Right lobe of liver (tissue), 6 donors: ENCODE measurements around the gene SLC38A1. TPM values are rescaled to one million over a fixed set of nuclear protein-coding genes. Genes with fewer than 3 reads are reported as not detected.

Experiments used
- ATAC-seq, 4 donors: fragments of 200-7000 bp; cut with Tn5 transposase; one replicate each; pipeline ENCODE4 v1.9.1; 2020; ENCODE audit warnings: mild to moderate bottlenecking in 4 of 4, moderate library complexity in 4 of 4
- DNase-seq, 3 donors: peaks; one replicate each; pipeline ENCODE4 v3.0.0-alpha.2; 2020
- H3K27ac ChIP-seq, 3 donors: fragments of 200-600 bp; one replicate each; pipeline ENCODE4 v1.8.0; 2022
- H3K27me3 ChIP-seq, 2 donors: fragments of 200-600 bp; one replicate each; pipeline ENCODE4 v1.8.0; 2022
- H3K36me3 ChIP-seq, 4 donors: fragments of 200-600 bp; sonication (generic) in 1 of 4; one replicate each; pipeline versions ENCODE4 v1.5.1 to v1.8.0; 2017 to 2022; ENCODE audit warnings: control low read depth in 1 of 4
- H3K4me1 ChIP-seq, 4 donors: fragments of 200-600 bp; sonication (generic) in 1 of 4; one replicate each; pipeline versions ENCODE4 v1.5.1 to v1.8.0; 2017 to 2022; ENCODE audit warnings: control low read depth in 1 of 4
- H3K4me3 ChIP-seq, 3 donors: fragments of 200-600 bp; one replicate each; pipeline ENCODE4 v1.8.0; 2022
- H3K9me3 ChIP-seq, 4 donors: fragments of 200-600 bp; sonication (generic) in 1 of 4; one replicate each; pipeline versions ENCODE4 v1.5.1 to v1.8.0; 2017 to 2022; ENCODE audit warnings: control low read depth in 1 of 4
- POLR2A ChIP-seq: fragments of 450-650 bp; IDR thresholded peaks from one replicate; pipeline ENCODE4 v1.6.1; 2017; ENCODE audit warnings: antibody characterized with exemption, mild to moderate bottlenecking
- WGBS: methylation state at CpG from one replicate; pipeline ENCODE4 v1.1.6; 2018; ENCODE audit warnings: low coverage, low lambda C conversion rate; ENCODE audit not compliant: insufficient coverage; ENCODE audit errors: missing lambda C conversion rate; 5-methylcytosine and 5-hydroxymethylcytosine counted together
- intact Hi-C, 2 donors: fragments of 100-400 bp; cut with DNase I; formaldehyde crosslinking; loops; one replicate each; pipeline versions ENCODE4 v1.11.2 to v1.14.1; 2022
- total RNA-seq, 6 experiments: library from RNA; depleted of rRNA in 2 of 6; stranded (reverse); fragments of >200 nt in 2 of 6; fragmentation: NEBNext Ultra II Directional in 3 of 6; extraction: Animal tissue kit (Norgen Biotek cat#: 25700) in 3 of 6; gene quantifications; one replicate each; pipeline versions ENCODE4 v1.1.0 to v1.2.4, GENCODE V29; 2016 to 2023
- TF ChIP-seq, protein P1 (sequence below), 4 donors: fragments of 200-600 bp in 3 of 4; fragments of 450-650 bp in 1 of 4; IDR thresholded peaks; one replicate each; pipeline versions ENCODE4 v1.5.1 to v1.8.0; 2016 to 2022; ENCODE audit warnings: antibody characterized with exemption in 4 of 4, mild to moderate bottlenecking in 2 of 4
- donor health status: DM: no; HTN: yes; CAD: no.
- donor health status: DM: no; HTN: no; CAD: no.
- donor health status: DM: no; HTN: no; CAD: no.
- donor health status: DM: no; HTN: yes; CAD: no.
- donor health status: DM: no; HTN: yes; CAD: no.

Gene SLC38A1
- total RNA-seq, 6 experiments from 2014 or later = 7.9 to 20.7 (median 12.2) TPM

- no peaks in the 10 kb centered on the region for H3K9me3 ChIP-seq
- H3K4me1 ChIP-seq = no peaks in the 10 kb centered on the region
- 60% methylated on average over 2 of the region's 2 CpGs for WGBS
- no peaks in the 10 kb centered on the region for H3K27me3 ChIP-seq
- TF ChIP-seq, protein P1, sequence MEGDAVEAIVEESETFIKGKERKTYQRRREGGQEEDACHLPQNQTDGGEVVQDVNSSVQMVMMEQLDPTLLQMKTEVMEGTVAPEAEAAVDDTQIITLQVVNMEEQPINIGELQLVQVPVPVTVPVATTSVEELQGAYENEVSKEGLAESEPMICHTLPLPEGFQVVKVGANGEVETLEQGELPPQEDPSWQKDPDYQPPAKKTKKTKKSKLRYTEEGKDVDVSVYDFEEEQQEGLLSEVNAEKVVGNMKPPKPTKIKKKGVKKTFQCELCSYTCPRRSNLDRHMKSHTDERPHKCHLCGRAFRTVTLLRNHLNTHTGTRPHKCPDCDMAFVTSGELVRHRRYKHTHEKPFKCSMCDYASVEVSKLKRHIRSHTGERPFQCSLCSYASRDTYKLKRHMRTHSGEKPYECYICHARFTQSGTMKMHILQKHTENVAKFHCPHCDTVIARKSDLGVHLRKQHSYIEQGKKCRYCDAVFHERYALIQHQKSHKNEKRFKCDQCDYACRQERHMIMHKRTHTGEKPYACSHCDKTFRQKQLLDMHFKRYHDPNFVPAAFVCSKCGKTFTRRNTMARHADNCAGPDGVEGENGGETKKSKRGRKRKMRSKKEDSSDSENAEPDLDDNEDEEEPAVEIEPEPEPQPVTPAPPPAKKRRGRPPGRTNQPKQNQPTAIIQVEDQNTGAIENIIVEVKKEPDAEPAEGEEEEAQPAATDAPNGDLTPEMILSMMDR (IDR thresholded peaks at IDR 0.05) = no peak
- no peak for TF ChIP-seq POLR2A
- no peak overlapping the region for H3K4me3 ChIP-seq
- DNase-seq (no peak), ATAC-seq (no peak)
- intact Hi-C loops = no loop called here
- no peaks in the 10 kb centered on the region for H3K36me3 ChIP-seq
- no peak overlapping the region for H3K27ac ChIP-seq
Observed at GRCh38 chr12:46261646-46262045, 7.2 kb downstream of the SLC38A1 start.

- no peak overlapping the region for H3K27ac ChIP-seq
- TF ChIP-seq, protein P1 (IDR thresholded peaks at IDR 0.05) = no peak
- TF ChIP-seq POLR2A = no peak
- H3K4me1 ChIP-seq = no peaks in the 10 kb centered on the region
- H3K36me3 ChIP-seq = no peaks in the 10 kb centered on the region
- intact Hi-C loops = no loop called here
- H3K9me3 ChIP-seq = no peaks in the 10 kb centered on the region
- ATAC-seq = no peak
- DNase-seq = no peak
- H3K27me3 ChIP-seq = no peaks in the 10 kb centered on the region
- 39% methylated on average over 2 of the region's 2 CpGs for WGBS
- no peak overlapping the region for H3K4me3 ChIP-seq
Observed at GRCh38 chr12:46260913-46261476, 7.8 kb downstream of the SLC38A1 start.

- H3K4me1 ChIP-seq = no peaks in the 10 kb centered on the region
- H3K9me3 ChIP-seq = no peaks in the 10 kb centered on the region
- TF ChIP-seq, protein P1 (IDR thresholded peaks at IDR 0.05) = no peak
- TF ChIP-seq POLR2A = no peak
- H3K27me3 ChIP-seq = no peaks in the 10 kb centered on the region
- 66% methylated on average over 5 of the region's 5 CpGs for WGBS
- DNase-seq (no peak), ATAC-seq (no peak)
- H3K4me3 ChIP-seq = no peak overlapping the region
- intact Hi-C loops = no loop called here
- H3K27ac ChIP-seq = no peak overlapping the region
- no peaks in the 10 kb centered on the region for H3K36me3 ChIP-seq
Observed at GRCh38 chr12:46260124-46260912, 8.5 kb downstream of the SLC38A1 start.

GRCh38 chr12:46259713-46260112 is 9.1 kb downstream of the SLC38A1 start:
- intact Hi-C loops = no loop called here
- no peaks in the 10 kb centered on the region for H3K36me3 ChIP-seq
- no peak for DNase-seq
- H3K4me3 ChIP-seq = no peak overlapping the region
- H3K27ac ChIP-seq = no peak overlapping the region
- no peak for ATAC-seq
- H3K27me3 ChIP-seq = no peaks in the 10 kb centered on the region
- 80% methylated on average over 1 of the region's 1 CpG for WGBS
- TF ChIP-seq, protein P1 (IDR thresholded peaks at IDR 0.05) = no peak
- H3K4me1 ChIP-seq = no peaks in the 10 kb centered on the region
- H3K9me3 ChIP-seq = no peaks in the 10 kb centered on the region
